Renal cortex interstitium (tissue), 11 donors: ENCODE results near the gene MPZL1. TPM values are rescaled to one million over a fixed set of nuclear protein-coding genes. Genes with fewer than 3 reads are reported as not detected.
"Not testable (repeated sequence)": the region's sequence is repeated elsewhere in the genome, so short reads cannot be mapped to it uniquely, and the experiment has no call there.

Experiments used
- DNase-seq, 11 donors: peaks; one replicate each; pipeline ENCODE4 v3.0.0-alpha.2; 2013; ENCODE audit warnings: low read depth in 9 of 11, low spot score in 4 of 11; ENCODE audit errors: extremely low read depth in 1 of 11
- polyA plus RNA-seq, 3 donors: library from polyadenylated mRNA; unstranded; fragments of 120-200 nt; gene quantifications; one replicate each; pipeline ENCODE4 v1.2.1, GENCODE V29; 2013; ENCODE audit not compliant: insufficient read length in 3 of 3

The MPZL1 gene
- polyA plus RNA-seq, 3 donors = 119 to 148 (median 128) TPM

GRCh38 chr1:167791281-167792187 is 69.8 kb downstream of the MPZL1 start:
- DNase-seq = peak in 1 of 11 donors; percentile 48

GRCh38 chr1:167792188-167792565 is 70.4 kb downstream of the MPZL1 start:
- DNase-seq = no peak

DNA sequence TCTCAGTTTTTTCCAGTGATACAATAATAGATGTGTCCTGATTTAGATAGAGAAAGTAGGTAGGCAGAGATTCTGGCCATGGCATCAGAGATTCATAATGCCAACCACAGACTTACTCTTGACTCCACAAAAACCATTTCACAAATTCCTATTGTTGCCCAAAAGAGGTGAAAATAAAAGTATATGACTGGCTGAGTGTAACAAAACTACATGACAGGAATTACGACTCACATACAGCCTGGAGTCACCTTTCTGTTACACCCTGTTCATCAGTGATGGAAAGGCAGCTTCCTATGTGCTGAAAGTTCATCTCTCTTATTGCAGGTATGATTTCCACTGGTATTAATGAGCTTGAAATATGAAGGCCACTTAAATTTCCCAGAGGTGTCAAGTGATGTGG is 72.3 kb downstream of the MPZL1 start:
- DNase-seq = no peak

DNA sequence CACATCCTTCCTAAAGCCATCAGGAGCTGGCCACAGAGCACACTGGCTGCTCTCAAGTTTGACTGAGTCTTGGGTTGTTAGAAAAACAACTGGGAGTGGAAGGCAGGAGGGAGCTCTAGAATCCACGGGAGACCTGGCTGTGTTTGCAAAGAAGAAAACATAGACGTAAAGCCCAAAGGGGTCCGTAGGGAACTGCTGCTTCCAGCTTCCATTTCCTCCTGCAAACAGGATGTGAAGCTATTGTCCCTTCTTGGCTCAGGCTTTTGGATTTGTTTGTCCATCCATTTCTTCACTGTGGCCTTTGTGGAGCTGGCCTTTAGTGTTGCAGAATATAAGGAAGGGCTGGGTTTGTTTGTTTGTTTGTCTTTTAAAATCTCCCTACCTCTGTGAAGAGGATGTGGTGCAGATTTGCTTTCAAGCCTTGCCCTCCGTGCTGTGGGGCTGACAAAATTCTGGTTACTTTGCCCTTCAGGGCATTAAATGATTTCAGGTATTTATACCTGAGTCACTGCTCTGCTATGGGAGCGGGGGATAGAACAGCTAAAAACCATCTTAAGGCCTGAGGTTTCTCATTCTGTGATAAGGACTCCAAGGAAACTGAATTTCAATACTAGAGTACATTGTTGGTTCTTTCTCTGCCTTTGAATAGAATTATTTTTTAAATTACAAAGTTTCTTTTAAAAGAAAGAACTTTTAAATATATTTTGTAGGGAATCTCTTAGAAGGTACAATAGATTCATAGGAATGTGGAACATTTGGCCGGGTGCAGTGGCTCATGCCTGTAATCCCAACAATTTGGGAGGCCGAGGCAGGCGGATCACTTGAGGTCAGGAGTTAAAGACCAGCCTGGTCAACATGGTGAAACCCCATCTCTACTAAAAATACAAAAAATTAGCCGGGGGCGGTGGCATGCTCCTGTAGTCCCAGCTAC is 74.3 kb downstream of the MPZL1 start:
- DNase-seq = no peak

DNA sequence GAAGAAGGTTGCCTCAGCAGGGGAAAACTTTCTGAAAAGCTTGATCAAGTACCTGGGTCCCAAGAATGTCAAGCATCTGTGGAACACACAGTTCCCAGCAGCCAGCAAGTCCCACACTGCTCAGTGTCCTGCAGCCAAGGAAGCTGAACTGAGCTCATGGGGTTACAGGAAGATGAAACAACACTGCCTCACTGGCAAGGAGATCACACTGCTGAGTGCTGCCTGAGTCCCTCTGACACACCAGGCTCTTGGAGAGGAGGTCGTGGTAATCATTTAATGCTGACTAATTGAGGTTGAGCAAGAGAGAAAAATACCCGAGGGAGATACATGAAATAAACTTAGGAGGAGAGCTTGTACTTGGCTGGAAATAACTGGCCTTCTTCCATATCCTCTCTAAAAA is 75.2 kb downstream of the MPZL1 start:
- peak in 2 of 11 donors; percentile 31 to 35 for DNase-seq

- DNase-seq = peak in 2 of 11 donors; percentile 31 to 35
Measured at GRCh38 chr1:167798952-167799351, 77.2 kb downstream of the MPZL1 start.

- DNase-seq = no peak
Measured at GRCh38 chr1:167799747-167800146, 78.0 kb downstream of the MPZL1 start.

DNA sequence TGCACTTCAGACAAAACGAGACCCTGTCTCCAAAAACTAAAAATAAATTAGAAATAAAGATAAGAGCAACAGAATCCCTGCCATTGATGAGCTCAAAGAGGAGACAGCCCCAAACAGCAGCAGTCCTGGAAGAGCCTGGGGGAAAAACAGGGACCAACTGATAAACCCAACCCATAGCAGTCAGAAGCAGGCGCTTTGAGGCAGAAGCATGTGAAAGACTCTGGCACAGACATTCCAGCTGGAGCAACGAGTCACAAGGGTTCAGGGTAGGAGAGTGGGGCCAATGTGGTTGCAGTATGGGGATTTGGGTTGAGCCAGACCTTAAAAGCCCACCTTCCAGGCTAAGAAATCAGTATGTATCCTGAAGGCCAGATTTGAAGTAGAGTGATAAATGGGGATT is 78.5 kb downstream of the MPZL1 start:
- DNase-seq = no peak

DNA sequence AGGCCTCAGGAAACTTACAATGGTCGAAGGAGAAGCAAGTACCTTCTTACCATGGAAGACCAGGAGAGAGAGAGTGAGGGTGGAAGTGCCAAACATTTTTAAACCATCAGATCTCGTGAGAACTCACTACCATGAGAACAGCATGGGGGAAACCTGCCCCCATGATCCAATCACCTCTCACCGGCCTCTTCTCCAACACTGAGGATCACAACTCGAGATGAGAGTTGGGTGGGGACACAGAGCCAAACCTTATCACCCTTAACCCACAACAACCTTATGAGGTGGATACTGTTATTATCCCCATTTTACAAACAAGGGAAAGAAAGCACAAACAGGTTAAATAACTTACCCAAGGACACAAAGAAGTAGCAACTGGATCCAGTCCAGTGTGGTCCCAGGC is 80.5 kb downstream of the MPZL1 start:
- DNase-seq = no peak

DNA sequence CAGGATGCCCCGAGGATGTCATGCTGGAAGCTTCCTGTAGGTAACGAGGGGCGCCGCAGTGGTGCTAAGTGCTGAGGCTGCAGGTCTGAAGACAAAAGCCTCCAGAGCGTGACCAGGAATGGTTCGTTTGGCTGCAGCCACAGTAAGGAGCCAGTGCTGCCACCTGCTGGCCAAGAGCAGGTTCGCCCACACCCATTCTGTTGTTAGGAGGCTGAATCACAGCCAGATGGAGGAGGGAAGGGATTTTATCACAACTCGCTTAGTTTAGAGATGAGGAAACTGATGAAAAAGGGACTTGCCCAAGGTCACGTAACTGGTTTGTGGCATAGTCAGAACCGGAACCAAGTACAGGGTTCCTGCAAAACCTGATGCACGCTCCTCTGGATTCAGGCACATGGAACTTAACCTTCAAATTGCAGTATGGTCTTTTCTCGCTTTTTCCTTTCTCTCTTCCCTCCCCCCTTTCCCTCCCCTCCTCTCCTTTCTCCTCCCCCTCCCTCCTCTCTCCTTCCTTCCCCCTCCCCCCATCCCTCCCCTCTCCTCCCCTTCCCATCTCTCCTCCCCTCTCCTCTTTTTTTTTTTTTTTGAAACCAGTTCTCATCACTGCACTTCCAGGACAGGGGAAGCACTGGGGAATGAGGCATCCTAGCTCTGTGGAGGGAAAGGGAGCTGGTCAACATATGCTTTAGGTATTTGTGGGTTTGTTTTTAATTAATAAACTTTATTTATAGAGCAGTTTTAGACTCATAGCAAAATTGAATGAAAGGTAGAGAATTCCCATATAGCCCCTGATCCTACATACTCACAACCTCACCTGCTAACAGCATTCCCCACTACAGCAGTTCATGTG is 81.8 kb downstream of the MPZL1 start:
- DNase-seq = peak in 9 of 11 donors; percentile 47 to 77 (median 71)

DNA sequence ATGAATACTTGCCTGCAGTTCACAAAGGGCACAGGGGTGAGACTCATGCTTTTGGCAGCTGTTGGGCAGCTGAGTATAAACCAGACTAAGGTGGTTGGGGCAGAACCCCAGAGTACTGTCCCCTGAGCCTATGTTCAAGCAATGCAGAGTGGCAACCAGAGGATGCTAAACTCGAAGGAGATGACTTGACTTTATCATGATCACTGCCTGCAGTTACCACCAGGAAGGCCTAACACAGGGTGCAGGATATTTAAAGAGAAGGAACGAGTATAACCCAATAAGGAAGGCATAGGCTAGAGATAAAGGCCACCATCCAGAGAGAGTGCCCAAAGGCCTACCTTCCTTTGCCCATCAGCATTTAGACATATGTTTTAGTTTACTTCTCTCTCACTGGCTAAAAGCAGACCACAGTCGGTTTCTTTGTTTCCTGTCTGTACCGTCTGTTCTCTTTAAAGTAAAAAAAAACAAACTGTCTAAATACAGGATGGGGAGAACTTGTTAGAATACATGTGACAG is 83.3 kb downstream of the MPZL1 start:
- DNase-seq = no peak

DNA sequence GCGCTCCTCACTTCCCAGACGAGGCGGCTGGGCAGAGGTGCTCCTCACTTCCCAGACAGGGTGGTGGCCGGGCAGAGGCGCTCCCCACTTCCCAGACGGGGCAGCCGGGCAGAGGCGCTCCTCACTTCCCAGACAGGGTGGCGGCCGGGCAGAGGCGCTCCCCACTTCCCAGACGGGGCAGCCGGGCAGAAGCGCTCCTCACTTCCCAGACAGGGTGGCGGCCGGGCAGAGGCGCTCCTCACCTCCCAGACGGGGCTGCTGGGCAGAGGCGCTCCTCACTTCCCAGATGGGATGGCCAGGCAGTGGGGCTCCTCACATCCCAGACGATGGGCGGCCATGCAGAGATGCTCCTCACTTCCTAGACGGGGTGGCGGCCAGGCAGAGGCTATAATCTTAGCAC is 84.5 kb downstream of the MPZL1 start:
- not testable (repeated sequence) for DNase-seq

DNA sequence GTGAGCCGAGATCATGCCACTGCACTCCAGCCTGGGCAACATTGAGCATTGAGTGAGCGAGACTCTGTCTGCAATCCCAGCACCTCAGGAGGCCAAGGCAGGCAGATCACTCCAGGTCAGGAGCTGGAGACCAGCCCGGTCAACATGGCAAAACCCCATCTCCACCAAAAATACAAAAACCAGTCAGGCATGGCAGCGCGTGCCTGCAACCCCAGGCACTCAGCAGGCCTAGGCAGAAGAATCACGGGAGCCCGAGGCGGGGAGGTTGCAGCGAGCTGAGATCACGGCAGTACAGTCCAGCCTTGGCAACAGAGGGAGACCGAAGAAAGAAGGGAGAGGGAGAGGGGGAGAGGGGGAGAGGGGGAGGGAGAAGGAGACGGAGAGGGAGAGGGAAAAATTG is 84.9 kb downstream of the MPZL1 start:
- not testable (repeated sequence) for DNase-seq

DNA sequence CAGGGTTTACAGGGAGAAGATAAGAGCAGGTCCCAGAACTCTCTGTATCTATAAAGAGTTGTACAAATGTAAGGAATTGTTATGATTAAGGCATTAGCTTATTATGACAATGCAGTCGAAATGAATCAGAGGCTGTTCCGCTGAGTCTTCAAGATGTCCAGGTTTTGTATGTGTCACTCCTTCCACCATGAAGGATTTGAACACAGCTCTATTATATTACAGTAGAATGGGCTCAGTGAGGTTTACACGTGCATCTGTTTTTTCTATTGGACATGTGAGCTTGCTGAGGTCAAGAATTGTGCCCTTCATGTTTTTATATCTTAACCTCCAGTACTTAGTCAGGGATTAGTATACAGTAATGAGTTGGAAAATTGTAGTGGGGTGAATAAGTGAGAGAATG is 86.3 kb downstream of the MPZL1 start:
- DNase-seq = no peak

DNA sequence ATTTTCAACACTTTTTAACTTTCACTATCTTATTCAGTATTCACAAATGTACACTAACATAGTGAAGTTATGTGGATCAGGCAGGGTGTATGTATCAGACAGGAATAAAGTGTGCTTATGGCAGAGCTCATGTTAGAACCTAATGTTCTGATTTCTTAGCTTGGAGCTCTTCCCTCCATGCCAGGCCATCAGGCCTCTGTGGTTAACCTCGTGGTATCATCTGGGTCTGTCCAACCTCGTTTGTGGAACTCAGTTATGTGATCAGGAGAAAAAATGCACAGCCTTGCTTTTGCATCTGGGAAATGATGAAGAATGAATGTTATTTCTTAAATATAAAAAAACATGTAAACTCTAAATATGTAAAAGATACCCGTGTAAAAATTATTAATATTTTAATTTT is 86.9 kb downstream of the MPZL1 start:
- DNase-seq = no peak

DNA sequence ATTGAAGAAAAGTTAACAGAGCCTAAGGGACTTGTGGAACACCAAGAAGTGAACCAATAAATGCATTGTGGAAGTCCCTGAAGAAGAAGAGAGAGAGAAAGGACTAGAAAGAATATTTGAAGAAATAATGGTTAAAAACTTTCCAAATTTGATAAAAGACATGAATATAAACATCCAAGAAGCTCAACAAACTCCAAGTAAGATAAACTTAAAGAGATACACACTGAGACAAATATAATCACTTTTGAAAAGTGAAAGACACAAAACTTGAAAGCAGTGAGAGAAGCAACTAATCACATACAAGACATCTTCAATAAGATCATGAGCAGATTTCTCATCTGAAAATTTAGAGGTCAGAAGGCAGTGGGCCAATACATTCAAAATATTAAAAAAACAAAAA is 91.2 kb downstream of the MPZL1 start:
- DNase-seq = no peak

DNA sequence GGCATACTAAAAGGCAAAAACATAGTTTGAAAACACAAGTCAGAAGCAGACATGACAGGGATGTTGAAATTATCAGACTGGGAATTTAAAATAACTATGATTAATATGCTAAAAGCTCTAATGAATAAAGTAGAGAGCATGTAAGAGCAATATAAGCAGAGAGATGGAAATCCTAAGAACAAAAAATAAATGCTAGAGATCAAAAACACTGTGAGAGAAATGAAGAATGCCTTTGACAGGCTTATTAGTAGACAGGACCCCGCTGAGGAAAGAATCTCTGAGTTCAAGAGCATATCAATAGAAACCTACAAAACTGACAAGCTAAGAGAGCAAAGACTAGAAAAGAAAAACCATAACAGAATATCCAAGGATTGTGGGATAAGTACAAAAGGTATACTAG is 93.9 kb downstream of the MPZL1 start:
- no peak for DNase-seq

DNA sequence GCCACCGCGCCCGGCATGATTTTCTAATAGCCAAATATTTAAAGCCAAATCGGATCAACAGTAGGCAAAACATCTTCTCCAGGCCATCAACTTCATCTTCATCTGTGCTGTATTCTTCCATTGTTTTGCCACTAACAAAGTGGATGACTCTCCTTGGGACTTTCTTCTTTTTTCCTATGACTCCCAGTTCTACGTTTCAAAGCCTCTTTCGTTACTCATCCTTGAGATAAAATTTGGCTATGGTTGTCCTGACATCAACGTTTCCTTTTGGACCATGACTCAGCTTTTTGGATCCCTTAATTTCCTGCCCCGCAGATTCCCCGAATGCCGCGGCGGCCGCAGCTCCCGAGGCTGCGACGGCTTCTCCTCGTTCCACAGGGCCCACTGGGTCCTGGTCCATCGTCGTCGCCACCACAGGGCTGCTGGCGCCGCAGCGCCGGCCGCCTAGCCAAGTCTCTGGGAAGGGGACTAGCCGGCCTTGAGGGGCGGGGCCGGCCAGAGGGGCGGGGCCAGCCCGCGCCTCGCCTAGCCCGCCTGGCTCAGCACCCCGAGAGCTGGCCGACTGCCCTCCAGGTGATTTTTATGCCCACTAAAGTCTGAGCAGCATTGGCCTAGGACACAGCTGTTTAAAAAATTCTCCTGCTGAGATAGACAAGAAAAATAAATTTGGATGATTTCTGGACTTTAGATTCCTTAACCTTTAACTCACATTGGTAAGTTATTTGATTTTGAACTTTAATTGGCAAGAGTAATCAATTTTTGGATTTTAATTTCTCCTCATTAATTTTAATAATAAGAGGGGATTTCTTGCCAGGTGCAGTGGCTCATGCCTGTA is 98.3 kb downstream of the MPZL1 start:
- DNase-seq = peak in 4 of 11 donors; percentile 18 to 30 (median 24)
